CD1c-positive myeloid dendritic cell (primary cell): ENCODE results near the gene FCRLA.
"Not testable (repeated sequence)": the region's sequence is repeated elsewhere in the genome, so short reads cannot be mapped to it uniquely, and the experiment has no call there.

Experiments
- DNase-seq: peaks from one replicate; pipeline ENCODE4 v3.0.0-alpha.2; 2016; ENCODE audit errors: extremely low spot score

The FCRLA gene

DNA sequence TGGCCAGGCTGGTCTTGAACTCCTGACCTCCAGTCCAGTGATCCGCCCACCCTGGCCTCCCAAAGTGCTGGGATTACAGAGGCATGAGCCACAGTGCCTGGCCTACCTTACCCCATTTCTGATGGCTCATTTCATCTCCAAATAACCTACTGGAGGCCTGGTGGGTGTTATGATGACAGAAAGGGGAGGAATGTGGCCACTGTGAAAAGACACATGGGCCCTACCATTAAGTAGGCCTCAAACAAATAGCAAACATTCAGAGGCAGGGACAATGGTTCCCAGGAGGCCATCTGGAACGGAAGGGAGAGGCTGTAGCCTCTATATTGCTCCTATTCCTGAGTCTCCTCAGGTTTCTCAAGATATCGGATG lies 932 bp upstream of the FCRLA start:
- DNase-seq, result no peak

DNA sequence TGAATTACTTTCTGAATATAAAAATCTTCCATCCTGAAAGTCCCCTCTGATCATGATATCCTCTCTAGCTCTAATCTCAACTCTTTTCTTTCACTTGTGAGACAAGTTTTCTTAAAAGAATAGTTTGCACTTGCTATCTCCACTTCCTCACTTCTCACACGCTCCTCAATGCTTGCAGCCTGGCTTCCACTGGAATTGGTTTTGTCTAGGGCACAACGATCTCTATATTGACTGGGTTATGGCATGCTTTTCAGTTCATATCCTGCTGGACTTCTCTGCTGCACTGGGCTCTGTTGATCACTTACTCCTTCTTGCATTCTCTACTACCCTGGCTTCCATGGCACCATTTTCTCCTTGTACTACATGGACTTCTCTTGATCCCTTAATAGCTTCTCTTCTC lies 474 bp downstream of the FCRLA start:
- DNase-seq, result no peak

- DNase-seq, result no peak
These were observed 2.3 kb downstream of the FCRLA start for GRCh38 chr1:161709373-161709772.

GRCh38 chr1:161710560-161710959 lies 3.5 kb downstream of the FCRLA start:
- DNase-seq, result no peak

DNA sequence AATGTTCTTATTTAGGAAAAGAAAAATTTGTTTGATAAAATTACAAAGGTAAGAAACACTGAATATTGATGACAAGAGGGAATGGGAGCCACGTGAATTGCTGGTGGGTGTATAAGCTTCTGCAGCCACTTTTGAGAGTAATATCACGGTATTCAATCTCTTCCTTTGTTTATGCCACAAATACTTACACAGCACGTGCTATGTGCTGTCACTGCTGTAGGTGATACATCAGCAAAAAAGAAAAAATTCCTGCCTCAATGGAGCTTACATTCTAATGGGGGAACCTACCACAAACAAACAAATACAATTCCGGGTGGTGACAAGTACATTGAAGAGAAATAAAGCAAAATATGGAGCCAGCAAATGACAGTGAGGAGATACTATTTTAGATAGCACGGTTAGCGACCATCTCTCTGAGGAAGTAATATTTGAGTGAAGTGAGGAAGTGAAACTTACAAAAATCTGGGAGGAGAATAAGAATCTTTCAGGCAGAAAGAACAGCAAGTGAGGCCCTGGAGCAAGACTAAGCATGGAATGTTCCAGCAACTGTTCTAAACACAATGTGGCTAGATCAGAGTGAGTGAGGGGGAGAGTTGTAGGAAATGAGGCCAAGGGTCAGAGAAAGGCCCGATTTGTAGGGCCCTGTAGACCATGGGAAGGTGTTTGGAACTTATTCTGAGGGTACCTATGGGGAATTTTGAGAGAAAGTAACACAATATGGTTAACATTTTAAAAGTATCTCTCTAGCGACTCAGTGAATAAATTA lies 11.7 kb downstream of the FCRLA start:
- peak; percentile 82 for DNase-seq

DNA sequence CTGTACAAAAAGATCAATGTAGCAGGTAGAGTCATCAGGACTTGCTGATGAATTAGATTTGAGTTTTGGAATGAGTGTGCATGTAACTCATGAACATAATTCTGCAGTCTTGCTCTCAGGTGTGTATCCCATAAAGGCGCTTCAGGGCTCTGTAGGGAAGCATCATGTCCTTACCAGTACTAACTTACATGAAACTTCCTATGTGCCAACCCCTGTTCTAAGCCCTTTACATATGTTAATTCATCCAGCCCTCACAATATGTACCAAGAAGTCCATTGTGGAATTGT lies 12.2 kb downstream of the FCRLA start:
- DNase-seq, result no peak

GRCh38 chr1:161720422-161720821 lies 13.4 kb downstream of the FCRLA start:
- peak; percentile 56 for DNase-seq

GRCh38 chr1:161720956-161721737 lies 14.1 kb downstream of the FCRLA start, which contains the start of gene FCRLB:
Gene FCRLB, plus strand, starts transcription at chr1:161721544. Its CDS starts 1,129 bp downstream, at chr1:161722673.
- peak; percentile 48 for DNase-seq

GRCh38 chr1:161721738-161722343 lies 14.8 kb downstream of the FCRLA start:
- DNase-seq, result peak; percentile 91

DNA sequence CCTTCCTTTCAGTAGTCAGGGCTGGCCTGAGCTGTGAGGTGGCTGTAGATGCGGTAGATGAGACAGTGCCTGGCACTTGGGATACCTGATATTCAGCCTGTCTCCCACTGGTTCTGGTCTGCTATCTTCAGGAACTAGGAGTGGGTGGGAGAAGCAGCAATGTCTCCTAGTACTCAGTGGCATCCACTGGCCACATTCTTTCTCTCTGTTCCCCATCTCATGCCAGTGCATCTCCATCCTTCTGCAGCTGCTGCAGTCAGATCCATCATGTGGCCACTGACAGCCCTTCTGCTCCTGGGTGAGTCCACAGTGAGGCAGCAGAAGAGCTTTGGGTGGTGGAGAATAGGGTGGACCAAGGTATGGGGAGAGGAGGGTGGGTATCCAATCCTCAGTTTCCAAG lies 15.4 kb downstream of the FCRLA start:
- peak; percentile 45 for DNase-seq

DNA sequence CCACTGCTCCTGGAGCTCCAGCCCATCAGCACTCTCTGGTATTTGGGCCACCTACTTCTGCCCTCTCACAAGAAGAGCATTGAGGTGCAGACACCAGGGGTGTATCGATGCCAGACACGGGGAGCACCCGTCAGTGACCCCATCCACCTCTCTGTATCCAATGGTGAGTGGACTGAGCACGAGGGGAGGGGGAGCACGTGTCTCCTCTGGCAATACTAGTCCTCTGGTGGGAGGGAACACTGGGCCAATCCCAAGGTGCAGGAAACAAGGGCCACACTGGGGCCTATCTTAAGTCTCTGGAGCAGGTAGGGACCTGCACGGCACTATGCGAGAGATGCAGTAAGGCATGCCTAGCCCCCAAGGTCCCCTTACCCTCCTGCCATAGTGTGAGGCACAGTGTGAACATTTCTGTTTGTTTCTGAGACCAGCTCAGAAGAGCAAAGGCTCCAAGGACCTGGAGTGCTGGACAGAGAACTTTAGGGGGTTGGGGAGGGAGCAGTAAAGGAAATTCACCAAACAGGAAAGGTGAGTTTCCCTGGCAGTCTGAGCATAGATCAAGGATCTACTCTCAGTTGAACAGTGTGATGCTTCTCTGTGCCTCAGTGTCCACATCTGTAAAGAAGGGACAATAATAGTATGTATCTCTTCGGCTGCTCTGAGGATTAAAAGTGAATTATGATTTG lies 16.6 kb downstream of the FCRLA start:
- DNase-seq, result no peak

DNA sequence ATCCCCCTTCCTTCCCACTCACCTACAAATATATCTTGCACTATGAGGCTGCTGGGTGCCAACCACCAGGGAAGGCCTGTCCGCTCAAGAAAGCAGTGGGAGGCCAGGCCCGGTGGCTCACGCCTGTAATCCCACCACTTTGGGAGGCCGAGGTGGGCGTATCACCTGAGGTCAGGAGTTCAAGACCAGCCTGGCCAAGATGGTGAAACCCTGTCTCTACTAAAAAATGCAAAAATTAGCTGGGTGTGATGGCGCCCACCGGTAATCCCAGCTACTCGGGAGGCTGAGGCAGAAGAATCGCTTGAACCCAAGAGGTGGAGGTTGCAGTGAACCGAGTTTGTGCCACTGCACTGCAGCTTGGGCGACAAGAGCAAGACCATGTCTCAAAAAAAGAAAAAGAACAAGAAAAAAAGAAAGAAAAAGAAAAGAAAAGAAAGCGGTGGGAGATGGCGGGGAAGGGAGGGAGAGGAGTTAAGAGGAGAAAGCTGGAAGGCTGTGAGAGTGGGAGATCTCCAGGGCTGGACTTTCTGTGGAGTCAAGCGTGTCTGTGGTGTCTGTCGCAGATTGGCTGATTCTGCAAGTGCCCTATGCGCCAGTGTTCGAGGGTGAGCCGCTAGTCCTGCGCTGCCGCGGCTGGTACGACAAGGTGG lies 18.4 kb downstream of the FCRLA start:
- DNase-seq, result not testable (repeated sequence)

GRCh38 chr1:161725908-161726472 lies 19.0 kb downstream of the FCRLA start:
- peak; percentile 43 for DNase-seq

DNA sequence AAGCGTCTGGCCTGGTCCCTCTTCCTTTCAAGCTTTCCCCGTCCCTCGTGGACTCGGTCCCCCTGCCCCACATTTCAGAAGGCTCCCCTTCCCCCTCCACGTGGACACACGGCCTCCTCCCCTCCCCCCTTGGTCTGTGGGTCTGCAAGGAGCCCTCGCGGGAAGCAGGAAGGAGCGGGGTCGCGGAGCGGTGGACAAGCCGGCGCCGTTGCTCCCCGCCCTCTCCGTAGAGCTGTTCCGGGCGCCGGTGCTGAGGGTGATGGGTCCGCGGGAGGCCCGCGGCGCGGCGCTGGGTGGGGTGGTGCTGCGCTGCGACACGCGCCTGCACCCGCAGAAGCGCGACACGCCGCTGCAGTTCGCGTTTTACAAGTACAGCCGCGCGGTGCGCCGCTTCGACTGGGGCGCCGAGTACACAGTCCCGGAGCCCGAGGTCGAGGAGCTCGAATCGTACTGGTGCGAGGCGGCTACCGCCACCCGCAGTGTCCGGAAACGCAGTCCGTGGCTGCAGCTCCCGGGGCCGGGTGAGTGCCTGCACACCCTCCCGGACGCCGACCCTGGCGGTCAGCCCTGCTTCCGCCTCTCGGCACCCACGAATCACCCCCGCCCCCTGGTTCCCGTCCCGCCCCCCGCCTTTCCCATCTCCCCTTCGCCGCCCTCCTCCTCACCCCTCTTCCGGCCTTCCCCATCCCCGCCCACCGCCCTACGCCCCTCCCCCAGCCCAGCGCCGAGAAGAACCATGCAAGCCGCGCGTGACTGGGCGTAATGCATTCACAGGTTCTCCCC lies 19.6 kb downstream of the FCRLA start:
- peak; percentile 88 for DNase-seq

GRCh38 chr1:161727256-161727924 lies 20.4 kb downstream of the FCRLA start:
- peak; percentile 87 for DNase-seq

GRCh38 chr1:161728376-161729226 lies 21.6 kb downstream of the FCRLA start:
- DNase-seq, result peak; percentile 45

DNA sequence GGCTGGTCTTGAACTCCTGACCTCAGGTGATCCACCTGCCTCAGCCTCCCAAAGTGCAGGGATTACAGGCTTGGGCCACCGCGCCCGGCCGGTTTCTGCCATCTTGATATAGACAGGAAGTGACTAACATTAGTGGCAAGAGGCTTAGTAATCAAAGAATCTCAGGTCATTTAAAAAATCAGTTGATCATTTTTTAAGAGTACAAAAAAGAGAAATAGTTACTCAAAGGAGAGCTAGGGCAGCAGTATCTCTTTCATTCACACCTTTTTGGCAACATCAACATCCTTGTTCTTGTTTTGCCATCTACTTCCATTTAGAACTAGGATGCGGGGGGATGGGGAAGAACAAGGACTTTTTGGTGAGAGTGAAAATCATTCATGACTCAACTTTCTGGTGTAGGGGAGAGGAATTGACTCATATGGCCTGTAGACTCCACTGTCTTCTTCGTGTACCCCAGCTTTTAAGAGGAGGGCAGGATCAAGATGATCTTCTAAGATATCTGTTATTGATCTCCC lies 23.1 kb downstream of the FCRLA start:
- peak; percentile 68 for DNase-seq

DNA sequence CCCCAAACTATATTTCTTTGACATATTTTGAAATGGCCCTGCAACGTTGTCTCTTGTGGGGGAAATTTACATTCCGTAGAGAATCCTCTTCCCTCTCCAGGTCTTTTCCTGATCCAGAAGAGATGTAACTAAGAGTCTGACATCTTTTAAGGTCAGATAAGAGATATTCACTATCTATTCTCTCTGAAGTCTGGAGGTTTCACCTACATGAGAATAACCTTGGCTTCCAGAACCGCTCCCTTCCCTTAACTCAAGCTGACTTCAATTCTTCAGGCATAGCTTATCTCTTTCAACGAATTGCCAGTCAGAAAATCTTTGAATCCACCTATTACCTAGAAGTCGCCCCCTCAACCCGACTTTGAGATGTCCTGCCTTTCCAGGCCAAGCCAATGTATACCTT lies 24.2 kb downstream of the FCRLA start:
- no peak for DNase-seq
